GM06990 (cell line): ENCODE data around the gene ODAD3.

ENCODE experiments used
- DNase-seq: peaks from one replicate; pipeline ENCODE4 v3.0.0-alpha.2; 2011; ENCODE audit not compliant: insufficient read length; ENCODE audit errors: extremely low read depth
- H3K27me3 ChIP-seq: replicated peaks from 2 replicates; pipeline ENCODE4 v1.6.0; 2011; ENCODE audit warnings: low read length; ENCODE audit not compliant: control insufficient read depth, insufficient read depth
- H3K36me3 ChIP-seq: 2 replicates; pipeline ENCODE4 v1.5.1; 2011; ENCODE audit warnings: low read length; ENCODE audit not compliant: control insufficient read depth, insufficient read depth
- H3K4me3 ChIP-seq: replicated peaks from 2 replicates; pipeline ENCODE4 v1.5.1; 2011; ENCODE audit warnings: low read depth, mild to moderate bottlenecking, control low read depth, low read length
- TF ChIP-seq, protein P1 (sequence below): IDR thresholded peaks from 2 replicates; pipeline ENCODE4 v1.5.1; 2011; ENCODE audit warnings: low read length, control low read depth, mild to moderate bottlenecking, inconsistent platforms; ENCODE audit not compliant: insufficient read depth, poor library complexity, severe bottlenecking

Gene ODAD3

DNA sequence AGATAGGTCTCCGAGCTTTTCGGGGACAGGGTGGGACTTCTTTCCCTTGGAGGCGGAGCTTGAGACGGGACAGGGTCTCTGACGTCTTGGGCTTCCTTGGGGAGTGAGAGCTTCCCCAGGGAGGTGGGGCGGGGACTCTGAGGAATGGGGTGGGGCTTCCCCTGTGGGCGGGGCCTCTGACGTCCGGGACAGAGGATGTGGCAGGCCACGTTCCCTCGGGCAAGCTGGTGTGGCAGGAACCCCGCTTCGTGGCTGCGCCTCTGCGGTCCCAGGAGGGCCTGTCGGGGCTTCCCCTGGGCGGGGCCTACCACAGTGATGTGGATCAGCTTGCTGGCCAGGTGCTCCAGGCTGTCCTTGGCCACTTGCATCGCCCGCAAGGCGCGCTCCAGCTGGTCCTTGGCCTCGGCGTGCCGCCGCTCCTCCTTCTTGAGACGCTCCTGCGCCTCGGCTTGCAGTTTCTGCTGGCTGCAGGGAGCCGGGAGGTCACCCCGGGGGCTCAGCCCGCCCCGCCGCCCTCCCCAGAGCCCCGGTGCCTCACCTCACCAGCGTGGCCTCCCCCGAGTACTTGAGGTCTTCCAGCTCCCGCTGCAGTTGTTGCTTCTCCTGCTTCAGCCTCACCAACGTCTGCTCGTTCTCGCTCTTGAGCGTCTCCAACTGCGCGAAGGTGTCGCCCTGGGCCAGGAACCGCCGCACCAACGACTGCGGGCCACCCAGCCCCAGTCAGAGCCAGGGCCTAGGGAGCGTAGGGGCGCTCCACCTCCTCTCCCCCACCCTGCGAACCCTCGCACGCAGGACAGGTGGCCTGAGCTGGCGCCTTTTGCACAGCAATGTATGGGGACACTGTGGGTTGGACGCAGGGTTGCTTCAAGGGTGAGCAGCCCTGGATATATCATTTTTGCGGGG lies 12.5 kb downstream of the ODAD3 start:
- peak; percentile 88 for DNase-seq
- H3K4me3 ChIP-seq, result peak overlapping the region; percentile 43
- peaks cover 2% of the 10 kb centered on the region; the same call in 1 of the 2 replicates for H3K27me3 ChIP-seq
- no peaks in the 10 kb centered on the region for H3K36me3 ChIP-seq
- TF ChIP-seq, protein P1, sequence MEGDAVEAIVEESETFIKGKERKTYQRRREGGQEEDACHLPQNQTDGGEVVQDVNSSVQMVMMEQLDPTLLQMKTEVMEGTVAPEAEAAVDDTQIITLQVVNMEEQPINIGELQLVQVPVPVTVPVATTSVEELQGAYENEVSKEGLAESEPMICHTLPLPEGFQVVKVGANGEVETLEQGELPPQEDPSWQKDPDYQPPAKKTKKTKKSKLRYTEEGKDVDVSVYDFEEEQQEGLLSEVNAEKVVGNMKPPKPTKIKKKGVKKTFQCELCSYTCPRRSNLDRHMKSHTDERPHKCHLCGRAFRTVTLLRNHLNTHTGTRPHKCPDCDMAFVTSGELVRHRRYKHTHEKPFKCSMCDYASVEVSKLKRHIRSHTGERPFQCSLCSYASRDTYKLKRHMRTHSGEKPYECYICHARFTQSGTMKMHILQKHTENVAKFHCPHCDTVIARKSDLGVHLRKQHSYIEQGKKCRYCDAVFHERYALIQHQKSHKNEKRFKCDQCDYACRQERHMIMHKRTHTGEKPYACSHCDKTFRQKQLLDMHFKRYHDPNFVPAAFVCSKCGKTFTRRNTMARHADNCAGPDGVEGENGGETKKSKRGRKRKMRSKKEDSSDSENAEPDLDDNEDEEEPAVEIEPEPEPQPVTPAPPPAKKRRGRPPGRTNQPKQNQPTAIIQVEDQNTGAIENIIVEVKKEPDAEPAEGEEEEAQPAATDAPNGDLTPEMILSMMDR, result no peak

DNA sequence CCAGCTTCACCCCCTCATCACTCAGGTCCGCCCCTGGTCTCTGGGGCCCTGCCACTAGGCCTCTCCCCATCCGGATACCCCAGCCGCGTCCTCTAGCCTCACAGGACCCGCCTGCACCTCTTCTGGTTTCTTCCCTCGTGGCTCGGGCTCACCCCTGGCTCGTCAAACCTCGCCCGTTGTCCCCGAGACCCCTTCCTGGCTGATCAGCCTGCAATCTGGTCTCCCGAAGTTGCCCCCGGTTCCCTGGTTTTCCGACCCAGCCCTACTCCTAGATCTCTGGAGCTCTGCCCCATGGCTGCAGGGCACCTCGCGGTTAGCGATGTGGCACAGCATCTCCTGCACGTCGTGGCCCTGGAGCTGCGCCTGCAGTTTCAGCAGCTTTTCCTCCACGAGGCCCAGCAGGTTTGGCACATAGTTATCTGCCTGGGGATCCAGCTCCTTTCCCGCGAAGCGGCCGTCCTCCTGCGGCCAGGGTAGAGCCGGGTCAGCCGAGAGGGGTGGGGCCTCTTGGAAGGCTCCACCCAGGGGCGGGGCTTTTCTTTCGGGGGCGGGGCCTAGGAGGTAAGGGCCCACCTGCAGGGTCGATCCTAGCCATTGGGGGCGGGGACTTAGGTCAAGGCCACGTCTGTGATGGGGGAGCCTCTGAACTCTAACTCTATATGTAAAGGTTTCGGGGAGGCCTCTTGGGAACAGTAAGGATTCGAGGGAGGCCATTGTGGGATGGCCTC lies 13.4 kb downstream of the ODAD3 start:
- Histone ChIP-seq H3K36me3 (no peaks in the 10 kb centered on the region), H3K4me3 (peak overlapping the region; percentile 43), H3K27me3 (peaks cover 2% of the 10 kb centered on the region; the same call in 1 of the 2 replicates)
- DNase-seq, result no peak
- TF ChIP-seq, protein P1, result no peak

DNA sequence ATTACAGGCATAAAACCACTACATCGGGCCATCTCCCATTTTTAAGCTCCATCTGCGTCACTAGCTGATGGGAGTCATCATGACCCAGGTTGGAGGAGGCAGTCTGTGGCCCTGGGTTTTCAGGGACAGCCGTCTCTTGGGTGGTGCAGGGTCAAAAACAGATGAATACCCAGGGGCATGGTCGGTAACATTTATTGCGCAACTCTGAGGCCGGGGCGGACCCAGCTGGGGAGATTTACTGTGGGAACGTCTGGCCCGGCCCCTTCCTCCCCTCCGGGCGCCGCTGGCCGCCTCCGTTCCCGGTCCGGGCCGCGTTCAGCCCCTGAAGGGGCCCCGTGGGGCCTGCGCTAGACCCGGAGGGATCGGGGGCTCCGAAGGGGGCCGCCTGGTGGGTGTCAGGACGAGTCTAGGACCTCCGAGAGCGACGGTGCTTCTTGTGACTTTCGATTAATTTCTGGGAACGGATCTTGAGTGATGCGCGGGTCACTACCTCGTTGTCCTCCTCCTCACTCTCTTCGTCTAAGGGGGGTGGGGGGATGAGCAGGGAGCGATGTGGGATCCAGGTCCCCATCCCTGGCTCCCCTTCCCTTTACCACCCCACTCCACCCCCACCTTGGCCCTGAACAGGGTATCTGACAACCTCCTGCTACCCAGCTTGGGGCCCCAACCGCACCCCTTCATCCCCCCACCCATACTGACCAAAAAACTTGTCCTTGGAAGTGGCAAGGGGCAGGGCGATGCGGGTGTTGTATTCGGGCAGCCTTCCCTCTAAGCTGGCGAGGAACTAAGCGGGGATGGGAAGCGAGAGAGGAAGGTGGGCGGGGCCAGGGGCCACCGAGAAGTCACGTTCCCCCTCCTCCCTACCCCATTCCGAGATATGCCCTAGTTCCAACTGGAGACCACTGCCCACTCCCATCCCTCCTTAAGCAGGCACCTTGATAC lies 14.2 kb downstream of the ODAD3 start:
- Histone ChIP-seq H3K27me3 (peaks cover 2% of the 10 kb centered on the region; the same call in 1 of the 2 replicates), H3K4me3 (no peak overlapping the region; the same call in 1 of the 2 replicates), H3K36me3 (no peaks in the 10 kb centered on the region)
- DNase-seq, result no peak
- TF ChIP-seq, protein P1, result no peak

DNA sequence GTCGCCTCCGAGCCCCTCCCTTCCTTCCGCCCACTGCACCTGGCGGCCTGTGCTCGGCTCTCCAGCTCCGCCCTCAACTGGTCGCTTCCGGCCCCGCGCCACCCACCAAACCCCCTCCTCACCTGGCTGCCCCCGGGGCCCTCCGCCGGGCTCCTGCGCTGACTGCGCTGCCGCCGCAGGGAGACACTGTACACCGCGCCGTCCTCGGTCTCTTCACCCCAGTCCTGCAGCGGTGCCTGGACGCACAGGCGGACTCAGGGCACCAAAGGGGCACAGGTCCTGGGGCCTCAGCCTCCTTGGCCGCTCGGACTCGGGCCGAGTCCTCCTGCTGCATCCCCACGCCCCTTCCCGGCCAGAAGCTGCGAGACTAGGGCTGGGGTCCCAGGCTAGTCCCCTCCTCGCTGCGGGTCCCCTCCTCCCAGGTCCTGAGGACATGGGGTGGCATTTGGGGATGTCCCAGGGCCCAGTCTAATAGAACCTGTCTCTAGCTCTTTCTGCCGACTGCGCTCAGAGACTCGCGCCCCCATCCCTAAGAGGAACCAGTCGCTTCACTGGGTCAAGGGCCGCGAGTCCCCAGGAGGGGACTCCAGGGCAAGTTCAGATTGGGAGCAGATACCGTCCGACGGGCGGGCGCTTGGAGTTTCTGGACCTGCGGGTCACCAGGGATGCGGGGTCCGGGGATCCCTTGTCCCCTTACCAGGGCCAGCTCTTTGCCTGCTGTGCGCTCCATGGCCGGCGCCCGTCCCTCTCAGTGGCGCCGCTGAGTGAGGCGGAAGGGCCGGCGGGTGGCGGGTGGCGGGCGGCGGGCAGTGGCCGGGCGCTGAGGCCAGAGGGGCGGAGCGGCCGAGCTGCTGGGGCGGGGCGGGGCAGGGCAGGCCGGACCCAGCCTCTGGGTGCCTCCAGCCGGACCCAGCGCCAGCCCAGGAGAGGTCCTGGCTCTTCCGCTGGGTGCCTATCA lies 16.1 kb downstream of the ODAD3 start, which contains the start of gene RGL3:
Gene RGL3 (minus strand): TSS at position 766 of the 958 bp plus-strand sequence. CDS start 36 bp downstream, at position 730.
- Histone ChIP-seq H3K27me3 (peaks cover 2% of the 10 kb centered on the region; the same call in 1 of the 2 replicates), H3K36me3 (no peaks in the 10 kb centered on the region), H3K4me3 (no peak within 1 kb of the TSS)
- TF ChIP-seq, protein P1, result no peak
- no peak for DNase-seq
